Measurements from ENCODE around the gene RAMP1.
"Not testable (repeated sequence)": the region's sequence is repeated elsewhere in the genome, so short reads cannot be mapped to it uniquely, and the experiment has no call there.

RAMP1 gene

GRCh38 chr2:237922641-237923361 lies 63.4 kb downstream of the RAMP1 start:
- DNase-seq: no peak

GRCh38 chr2:237923481-237924163 lies 64.2 kb downstream of the RAMP1 start:
- DNase-seq: peak; percentile 17

DNA sequence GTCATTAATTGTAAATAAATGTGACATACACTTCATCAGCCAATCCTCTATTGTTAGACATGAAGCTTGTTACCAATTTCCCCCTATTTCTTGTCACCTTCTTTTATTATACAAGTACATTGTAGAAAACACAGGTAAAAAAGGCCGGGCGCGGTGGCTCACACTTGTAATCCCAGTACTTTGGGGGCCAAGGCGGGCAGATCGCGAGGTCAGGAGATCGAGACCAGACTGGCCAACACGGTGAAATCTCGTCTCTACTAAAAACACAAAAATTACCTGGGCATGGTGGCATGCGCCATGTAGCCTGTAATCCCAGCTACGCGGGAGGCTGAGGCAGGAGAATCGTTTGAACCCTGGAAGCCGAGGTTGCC lies 64.7 kb downstream of the RAMP1 start:
- DNase-seq: no peak

DNA sequence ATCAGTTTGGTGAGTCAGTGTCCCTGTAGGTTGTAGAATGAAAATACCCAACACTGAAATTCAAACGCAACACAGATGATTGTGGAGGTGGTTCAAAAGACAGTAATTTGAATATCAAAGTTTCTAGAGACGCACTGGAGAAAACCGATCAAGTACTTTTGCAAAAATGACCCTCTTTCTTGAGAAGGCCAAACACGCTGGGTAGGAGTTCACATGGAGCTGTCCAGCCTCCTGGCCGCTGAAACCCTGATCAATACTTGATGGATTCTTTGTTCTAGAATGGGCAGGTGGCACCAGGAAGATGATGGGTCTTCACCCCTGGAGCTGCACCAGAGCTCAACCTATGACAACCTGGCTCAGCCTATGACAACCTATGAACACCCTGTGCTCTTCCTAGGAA lies 67.7 kb downstream of the RAMP1 start:
- DNase-seq: no peak

DNA sequence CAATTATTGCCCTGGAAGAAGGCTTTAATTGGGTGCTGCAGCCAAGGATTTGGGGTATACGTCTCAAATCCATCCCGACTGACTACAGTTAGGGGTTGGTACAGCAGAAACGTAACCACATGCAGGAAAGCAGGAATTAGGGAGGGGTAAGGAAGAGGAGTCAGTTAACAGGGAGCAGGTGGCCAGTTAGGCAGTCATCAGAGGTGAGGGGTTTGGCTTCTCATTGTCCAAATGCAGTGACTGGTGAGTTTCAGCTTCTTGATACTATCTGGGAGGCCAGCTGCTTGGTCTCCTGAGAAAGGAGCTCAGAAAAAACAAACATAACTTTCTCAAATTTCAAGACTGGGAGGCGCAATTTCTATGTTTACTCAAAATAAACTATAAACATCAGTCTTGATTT lies 68.6 kb downstream of the RAMP1 start:
- no peak for DNase-seq

DNA sequence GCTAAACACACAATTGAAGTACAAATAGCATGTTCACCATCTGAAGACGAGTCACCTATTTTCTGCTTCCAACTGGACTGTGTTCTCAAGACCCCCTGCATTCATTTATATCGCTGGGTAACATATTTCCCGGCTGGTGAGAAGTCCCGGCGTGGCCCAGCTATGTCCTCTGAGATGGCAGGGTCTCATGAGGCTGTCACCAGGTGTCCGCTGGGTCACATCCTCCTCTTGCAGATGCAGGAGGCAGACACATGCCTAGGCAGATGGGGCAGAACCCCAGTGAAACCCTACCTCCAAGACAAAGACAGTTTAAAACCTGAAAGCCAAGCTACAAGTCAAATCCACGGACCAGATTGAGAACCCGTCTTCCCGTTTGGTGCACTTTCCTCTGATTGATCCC lies 70.6 kb downstream of the RAMP1 start:
- no peak for DNase-seq

DNA sequence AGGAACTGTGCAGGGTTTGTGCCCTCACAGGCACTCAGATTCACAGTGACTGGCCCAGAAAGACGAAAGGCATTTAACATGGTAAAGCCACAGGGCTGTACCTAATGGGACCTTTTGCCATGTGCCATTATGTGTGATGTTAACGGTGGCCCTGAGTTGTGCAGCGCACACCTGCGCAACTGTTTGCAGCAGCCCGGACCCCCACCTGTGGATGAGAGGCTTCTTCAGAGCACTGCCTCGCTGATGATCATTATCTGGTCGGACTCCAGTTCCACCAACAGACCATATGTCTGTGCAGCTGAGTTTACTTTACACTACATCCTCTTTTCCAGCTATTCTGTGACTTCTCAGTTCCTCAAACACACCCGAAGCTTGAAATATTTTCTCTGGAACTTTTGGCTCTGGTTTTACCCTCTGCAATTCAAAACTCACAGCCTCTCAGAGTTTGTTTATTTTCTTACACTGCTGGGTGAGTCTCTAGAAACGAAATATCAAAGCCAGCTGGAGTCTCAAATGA lies 71.8 kb downstream of the RAMP1 start:
- no peak for DNase-seq

DNA sequence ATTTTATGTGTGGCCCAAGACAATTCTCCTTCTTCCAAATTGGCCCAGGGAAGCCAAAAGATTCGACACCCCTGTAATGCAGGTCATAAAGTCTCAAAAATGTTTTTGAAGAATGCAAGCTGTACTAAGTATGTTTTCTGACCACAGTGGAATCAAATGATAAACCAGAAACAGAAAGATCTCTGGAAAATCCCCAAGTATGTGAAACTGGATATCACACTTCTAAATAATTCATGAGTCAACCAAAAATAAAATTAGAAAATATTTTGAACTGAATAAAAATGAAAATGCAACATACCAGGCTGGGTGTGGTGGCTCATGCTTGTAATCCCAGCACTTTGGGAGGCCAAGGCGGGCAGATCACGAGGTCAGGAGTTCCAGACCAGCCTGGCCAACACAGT lies 73.3 kb downstream of the RAMP1 start:
- no peak for DNase-seq

- DNase-seq: no peak
Measured at GRCh38 chr2:237934186-237934585, 74.8 kb downstream of the RAMP1 start.

DNA sequence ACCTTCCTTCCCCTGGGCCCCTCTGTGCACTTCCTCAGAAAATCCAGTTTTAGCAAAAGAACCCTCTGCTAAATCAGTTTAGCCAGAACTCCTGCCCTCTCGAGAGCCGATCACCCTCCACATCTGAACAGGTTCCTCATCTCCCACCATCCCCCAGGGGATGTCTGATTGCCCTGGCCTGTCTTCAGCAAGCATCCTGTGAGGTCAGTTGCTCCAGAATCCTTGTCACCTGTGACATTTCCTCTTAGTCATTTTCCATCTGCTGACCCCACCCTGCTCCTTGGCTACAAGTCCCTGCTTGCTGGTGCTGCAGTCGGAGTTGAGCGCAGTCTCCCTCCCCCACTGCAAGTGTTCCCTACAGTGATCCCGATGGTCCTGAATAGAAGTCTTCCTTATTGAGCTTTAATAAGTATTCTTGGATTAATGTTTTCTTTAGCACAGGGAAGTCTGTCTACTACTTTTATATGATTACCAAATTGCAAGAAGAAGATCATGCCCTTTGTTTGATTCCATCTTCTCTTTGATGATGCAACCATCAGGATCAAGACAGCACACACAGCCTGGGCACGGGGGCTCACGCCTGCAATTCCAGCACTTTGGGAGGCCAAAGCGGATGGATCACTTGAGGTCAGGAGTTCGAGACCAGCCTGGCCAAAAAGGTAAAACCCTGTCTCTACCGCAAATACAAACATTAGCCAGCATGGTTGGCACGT lies 76.5 kb downstream of the RAMP1 start:
- DNase-seq: no peak

- peak; percentile 70 for DNase-seq
Measured at GRCh38 chr2:237939251-237939650, 79.8 kb downstream of the RAMP1 start.

GRCh38 chr2:237940828-237941227 lies 81.4 kb downstream of the RAMP1 start:
- DNase-seq: no peak

- no peak for DNase-seq
Measured at GRCh38 chr2:237941239-237941638, 81.8 kb downstream of the RAMP1 start.

- no peak for DNase-seq
Measured at GRCh38 chr2:237942513-237942899, 83.1 kb downstream of the RAMP1 start.

DNA sequence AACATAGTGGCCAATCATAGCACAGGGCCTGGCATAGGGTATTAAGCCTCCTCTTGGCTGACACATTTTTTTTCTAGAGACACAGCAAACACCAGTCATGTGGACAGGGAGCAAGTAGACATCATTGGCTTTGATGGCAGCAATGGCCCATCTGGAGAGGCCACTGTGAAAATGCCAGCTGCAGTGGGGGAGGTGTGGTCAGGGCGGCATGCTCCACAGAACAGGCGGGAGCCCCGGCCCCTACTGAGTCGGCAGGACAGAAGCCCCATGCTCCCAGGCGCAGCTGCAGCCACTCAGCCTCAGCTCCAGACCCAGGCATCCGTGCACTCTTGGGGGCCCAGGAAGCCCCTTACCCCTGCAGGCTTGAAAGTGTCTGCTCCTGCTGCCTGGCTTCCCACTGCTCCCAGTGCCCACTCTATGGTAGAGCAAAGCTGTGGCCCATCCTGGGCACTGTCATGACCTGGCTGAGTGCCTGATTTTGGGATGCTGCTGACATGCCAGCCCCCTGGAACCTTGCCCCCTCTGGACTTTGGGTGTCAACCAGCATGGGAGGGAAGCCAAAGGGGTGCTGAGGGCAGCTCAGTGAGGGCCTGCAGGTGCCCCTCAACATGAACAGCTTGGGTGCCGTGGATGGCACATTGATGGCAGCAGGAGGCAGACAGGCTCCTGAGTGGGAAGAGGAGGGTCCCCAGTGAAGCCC lies 84.1 kb downstream of the RAMP1 start:
- no peak for DNase-seq

GRCh38 chr2:237944302-237944701 lies 84.9 kb downstream of the RAMP1 start:
- no peak for DNase-seq

DNA sequence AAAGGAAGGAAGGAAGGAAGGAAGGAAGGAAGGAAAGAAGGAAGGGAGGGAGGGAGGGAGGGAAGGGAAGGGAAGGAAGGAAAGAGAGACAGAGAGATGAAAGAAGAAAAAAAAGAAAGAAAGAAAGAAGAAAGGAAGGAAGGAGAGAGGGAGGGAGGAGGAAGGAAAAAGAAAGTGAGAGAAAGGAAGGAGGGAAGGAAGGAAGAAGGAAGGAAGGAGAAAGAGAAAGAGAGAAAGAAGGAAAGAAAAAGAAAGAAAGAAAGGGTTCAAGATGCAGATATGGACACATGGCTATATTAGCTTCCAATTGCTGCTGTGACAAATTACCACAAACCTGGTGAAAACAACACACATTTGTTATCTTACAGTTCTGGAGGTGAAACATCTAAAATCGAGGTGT lies 87.0 kb downstream of the RAMP1 start:
- DNase-seq: no peak

DNA sequence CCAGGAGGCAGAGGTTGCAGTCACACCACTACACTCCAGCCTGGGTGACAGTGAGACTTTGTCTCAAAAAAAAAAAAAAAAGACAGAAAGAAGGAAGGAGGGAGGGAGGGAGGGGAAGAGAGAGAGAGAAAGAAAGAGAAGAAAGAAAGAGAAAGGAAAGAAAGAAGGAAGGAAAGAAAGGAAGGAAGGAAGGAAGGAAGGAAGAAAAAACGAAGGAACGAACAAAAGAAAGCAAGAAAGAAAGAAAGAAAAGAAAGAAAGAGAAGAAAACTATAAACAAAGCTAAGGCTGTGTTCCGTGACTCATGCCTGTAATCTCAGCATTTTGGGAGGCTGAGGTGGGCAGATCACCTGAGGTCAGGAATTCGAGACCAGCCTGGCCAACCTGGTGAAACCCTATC lies 91.9 kb downstream of the RAMP1 start:
- DNase-seq: not testable (repeated sequence)

DNA sequence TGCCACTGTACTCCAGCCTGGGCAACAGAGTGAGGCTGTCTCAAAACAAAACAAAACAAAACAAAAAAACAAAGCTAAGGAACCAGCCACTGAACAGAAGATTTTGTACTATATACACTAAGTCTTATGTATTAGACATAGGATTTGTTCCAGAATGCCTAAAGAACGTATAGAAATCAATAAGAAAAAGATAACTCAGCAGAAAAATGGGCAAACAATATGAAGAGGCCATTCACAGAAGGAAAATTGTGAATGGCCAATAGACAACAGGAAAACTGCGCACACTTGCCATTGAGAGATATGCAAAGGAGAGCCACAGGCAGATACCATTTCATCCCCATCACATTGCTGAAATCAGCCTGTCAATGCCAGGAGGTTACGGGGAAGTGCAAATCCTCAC lies 92.5 kb downstream of the RAMP1 start:
- no peak for DNase-seq

- no peak for DNase-seq
Measured at GRCh38 chr2:237952851-237953250, 93.4 kb downstream of the RAMP1 start.

GRCh38 chr2:237955640-237956401 lies 96.4 kb downstream of the RAMP1 start:
- no peak for DNase-seq

- no peak for DNase-seq
Measured at GRCh38 chr2:237956402-237956736, 96.9 kb downstream of the RAMP1 start.

GRCh38 chr2:237961637-237962036 lies 102.2 kb downstream of the RAMP1 start:
- no peak for DNase-seq
